Glutamatergic neuron (in vitro differentiated cells): ENCODE data around the gene BATF3. TPM values are rescaled to one million over a fixed set of nuclear protein-coding genes. Genes with fewer than 3 reads are reported as not detected.

ENCODE experiments used
- DNase-seq: peaks from one replicate; pipeline ENCODE4 v3.0.0; 2022
- H3K27ac Mint-ChIP-seq: one replicate; pipeline ENCODE4 v1.8.0; 2020; ENCODE audit warnings: mild to moderate bottlenecking, mixed read lengths, inconsistent platforms; ENCODE audit not compliant: unreplicated experiment
- H3K27me3 Mint-ChIP-seq: one replicate; pipeline ENCODE4 v1.8.0; 2020; ENCODE audit warnings: mild to moderate bottlenecking, moderate library complexity, mixed read lengths, inconsistent platforms; ENCODE audit not compliant: unreplicated experiment
- H3K36me3 Mint-ChIP-seq: one replicate; pipeline ENCODE4 v1.8.0; 2020; ENCODE audit warnings: mild to moderate bottlenecking, mixed read lengths, inconsistent platforms; ENCODE audit not compliant: unreplicated experiment
- H3K4me1 Mint-ChIP-seq: one replicate; pipeline ENCODE4 v1.8.0; 2020; ENCODE audit warnings: mild to moderate bottlenecking, low read depth, mixed read lengths, inconsistent platforms; ENCODE audit not compliant: unreplicated experiment
- H3K4me3 Mint-ChIP-seq: one replicate; pipeline ENCODE4 v1.8.0; 2020; ENCODE audit warnings: mild to moderate bottlenecking, mixed read lengths, inconsistent platforms; ENCODE audit not compliant: unreplicated experiment
- H3K9me3 Mint-ChIP-seq: one replicate; pipeline ENCODE4 v1.8.0; 2020; ENCODE audit warnings: mild to moderate bottlenecking, moderate library complexity, mixed read lengths, inconsistent platforms; ENCODE audit not compliant: unreplicated experiment
- total RNA-seq: library from RNA; stranded (reverse); fragmentation: NEBNext Ultra II Directional; extraction: Animal tissue kit (Norgen Biotek cat#: 25700); gene quantifications from one replicate; pipeline ENCODE4 v1.2.1, GENCODE V29; 2021; ENCODE audit not compliant: unreplicated experiment
- TF ChIP-seq, protein P1 (sequence below): fragments of 200-600 bp; sonication (generic); IDR thresholded peaks from one replicate; pipeline ENCODE4 v1.5.0; 2021; ENCODE audit not compliant: partially characterized antibody, unreplicated experiment

The BATF3 gene
- total RNA-seq, 1 donor from 2014 or later = 0.56 TPM

GRCh38 chr1:212647004-212647403 lies 52.6 kb downstream of the BATF3 start:
- H3K27ac Mint-ChIP-seq = no peak overlapping the region
- peaks cover 12% of the 10 kb centered on the region for H3K4me1 Mint-ChIP-seq
- no peak overlapping the region for H3K4me3 Mint-ChIP-seq
- TF ChIP-seq, protein P1, sequence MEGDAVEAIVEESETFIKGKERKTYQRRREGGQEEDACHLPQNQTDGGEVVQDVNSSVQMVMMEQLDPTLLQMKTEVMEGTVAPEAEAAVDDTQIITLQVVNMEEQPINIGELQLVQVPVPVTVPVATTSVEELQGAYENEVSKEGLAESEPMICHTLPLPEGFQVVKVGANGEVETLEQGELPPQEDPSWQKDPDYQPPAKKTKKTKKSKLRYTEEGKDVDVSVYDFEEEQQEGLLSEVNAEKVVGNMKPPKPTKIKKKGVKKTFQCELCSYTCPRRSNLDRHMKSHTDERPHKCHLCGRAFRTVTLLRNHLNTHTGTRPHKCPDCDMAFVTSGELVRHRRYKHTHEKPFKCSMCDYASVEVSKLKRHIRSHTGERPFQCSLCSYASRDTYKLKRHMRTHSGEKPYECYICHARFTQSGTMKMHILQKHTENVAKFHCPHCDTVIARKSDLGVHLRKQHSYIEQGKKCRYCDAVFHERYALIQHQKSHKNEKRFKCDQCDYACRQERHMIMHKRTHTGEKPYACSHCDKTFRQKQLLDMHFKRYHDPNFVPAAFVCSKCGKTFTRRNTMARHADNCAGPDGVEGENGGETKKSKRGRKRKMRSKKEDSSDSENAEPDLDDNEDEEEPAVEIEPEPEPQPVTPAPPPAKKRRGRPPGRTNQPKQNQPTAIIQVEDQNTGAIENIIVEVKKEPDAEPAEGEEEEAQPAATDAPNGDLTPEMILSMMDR = no peak
- peaks cover 5% of the 10 kb centered on the region for H3K36me3 Mint-ChIP-seq
- no peak for DNase-seq
- peaks cover 6% of the 10 kb centered on the region for H3K27me3 Mint-ChIP-seq
- H3K9me3 Mint-ChIP-seq = peaks cover 11% of the 10 kb centered on the region

DNA sequence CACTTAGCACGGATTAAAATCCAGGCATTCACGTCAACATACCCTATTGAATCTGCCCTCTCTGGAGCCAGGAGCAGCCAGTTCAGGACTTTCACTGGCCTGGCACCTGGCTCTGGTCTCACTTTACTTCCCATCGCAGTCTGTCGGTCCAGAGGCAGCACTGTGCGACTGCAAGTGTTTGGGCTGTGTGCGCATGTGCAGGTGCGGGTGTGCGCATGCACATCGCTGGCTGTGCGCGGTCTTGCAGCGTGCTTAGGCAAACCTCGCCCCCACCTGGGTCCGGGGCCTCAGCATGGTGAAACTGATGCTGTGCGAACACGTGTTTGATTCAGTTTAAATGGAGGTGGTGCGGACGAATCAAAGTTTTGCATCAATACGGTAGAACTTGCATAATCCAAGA lies 53.1 kb downstream of the BATF3 start:
- TF ChIP-seq, protein P1 = no peak
- no peak for DNase-seq
- Mint-ChIP-seq H3K4me1 (peaks cover 12% of the 10 kb centered on the region), H3K9me3 (peaks cover 11% of the 10 kb centered on the region), H3K4me3 (no peak overlapping the region), H3K27me3 (peaks cover 6% of the 10 kb centered on the region), H3K27ac (no peak overlapping the region), H3K36me3 (peaks cover 5% of the 10 kb centered on the region)

GRCh38 chr1:212645546-212646543 lies 53.8 kb downstream of the BATF3 start:
- Mint-ChIP-seq H3K27me3 (peaks cover 6% of the 10 kb centered on the region), H3K4me3 (peak overlapping the region; percentile 30), H3K36me3 (peaks cover 5% of the 10 kb centered on the region), H3K27ac (no peak overlapping the region), H3K4me1 (peaks cover 12% of the 10 kb centered on the region), H3K9me3 (peaks cover 11% of the 10 kb centered on the region)
- no peak for DNase-seq
- TF ChIP-seq, protein P1 = no peak

GRCh38 chr1:212644866-212645545 lies 54.6 kb downstream of the BATF3 start:
- no peak for DNase-seq
- peaks cover 12% of the 10 kb centered on the region for H3K4me1 Mint-ChIP-seq
- peaks cover 11% of the 10 kb centered on the region for H3K9me3 Mint-ChIP-seq
- H3K27ac Mint-ChIP-seq = no peak overlapping the region
- H3K27me3 Mint-ChIP-seq = peaks cover 6% of the 10 kb centered on the region
- no peak overlapping the region for H3K4me3 Mint-ChIP-seq
- peaks cover 5% of the 10 kb centered on the region for H3K36me3 Mint-ChIP-seq
- TF ChIP-seq, protein P1 = no peak

- Mint-ChIP-seq H3K27me3 (peaks cover 9% of the 10 kb centered on the region), H3K4me3 (no peak overlapping the region), H3K36me3 (peaks cover 5% of the 10 kb centered on the region), H3K9me3 (peaks cover 11% of the 10 kb centered on the region), H3K4me1 (peaks cover 13% of the 10 kb centered on the region), H3K27ac (no peak overlapping the region)
- TF ChIP-seq, protein P1 = no peak
- no peak for DNase-seq
Observed at GRCh38 chr1:212643877-212644276, 55.8 kb downstream of the BATF3 start.
